ENCODE data around the gene STXBP5L. TPM values are rescaled to one million over a fixed set of nuclear protein-coding genes. Genes with fewer than 3 reads are reported as not detected.
"Not testable (repeated sequence)": the region's sequence is repeated elsewhere in the genome, so short reads cannot be mapped to it uniquely, and the experiment has no call there.

The STXBP5L gene
- total RNA-seq, 1 donor: not detected

DNA sequence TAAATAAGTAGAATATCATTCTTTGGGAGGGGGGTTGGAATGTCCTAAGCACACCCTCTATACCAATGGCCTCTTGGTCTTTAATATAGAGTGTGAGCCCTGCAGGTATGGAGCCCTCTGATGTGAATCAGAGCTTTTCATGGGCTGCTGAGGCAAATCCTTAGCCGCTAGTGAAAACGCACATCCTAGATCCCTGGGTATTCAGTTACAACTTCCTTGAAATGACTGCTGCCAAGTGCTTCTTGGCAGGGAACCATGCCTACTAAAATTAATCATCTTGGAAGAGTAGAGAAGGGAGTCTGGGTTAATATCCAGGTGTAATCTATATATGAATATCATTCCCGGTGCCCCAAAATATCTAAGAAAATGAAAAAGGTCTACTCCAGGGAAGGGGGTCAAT lies 528.6 kb downstream of the STXBP5L start:
- Histone ChIP-seq H3K36me3 (ENCODE audit: insufficient read depth, low read length) (no peaks in the 10 kb centered on the region), H3K27me3 (ENCODE audit: insufficient read depth, low read length) (no peaks in the 10 kb centered on the region), H2AFZ (ENCODE audit: low read length) (peak overlapping the region; percentile 56), H3K4me1 (ENCODE audit: insufficient read depth, low read length) (no peaks in the 10 kb centered on the region), H3K9me3 (ENCODE audit: low read depth, low read length) (no peaks in the 10 kb centered on the region), H3K27ac (ENCODE audit: low read depth, low read length) (no peak overlapping the region), H3K79me2 (ENCODE audit: insufficient read depth, low read length) (no peaks in the 10 kb centered on the region), H4K20me1 (ENCODE audit: insufficient read depth, low read length) (no peaks in the 10 kb centered on the region), H3K4me3 (ENCODE audit: insufficient read depth, low read length) (no peak overlapping the region), H3K4me2 (ENCODE audit: insufficient read depth, low read length) (no peak overlapping the region)
- DNase-seq (ENCODE audit: insufficient read length, low spot score, missing footprints): no peak
- TF ChIP-seq, protein P1, sequence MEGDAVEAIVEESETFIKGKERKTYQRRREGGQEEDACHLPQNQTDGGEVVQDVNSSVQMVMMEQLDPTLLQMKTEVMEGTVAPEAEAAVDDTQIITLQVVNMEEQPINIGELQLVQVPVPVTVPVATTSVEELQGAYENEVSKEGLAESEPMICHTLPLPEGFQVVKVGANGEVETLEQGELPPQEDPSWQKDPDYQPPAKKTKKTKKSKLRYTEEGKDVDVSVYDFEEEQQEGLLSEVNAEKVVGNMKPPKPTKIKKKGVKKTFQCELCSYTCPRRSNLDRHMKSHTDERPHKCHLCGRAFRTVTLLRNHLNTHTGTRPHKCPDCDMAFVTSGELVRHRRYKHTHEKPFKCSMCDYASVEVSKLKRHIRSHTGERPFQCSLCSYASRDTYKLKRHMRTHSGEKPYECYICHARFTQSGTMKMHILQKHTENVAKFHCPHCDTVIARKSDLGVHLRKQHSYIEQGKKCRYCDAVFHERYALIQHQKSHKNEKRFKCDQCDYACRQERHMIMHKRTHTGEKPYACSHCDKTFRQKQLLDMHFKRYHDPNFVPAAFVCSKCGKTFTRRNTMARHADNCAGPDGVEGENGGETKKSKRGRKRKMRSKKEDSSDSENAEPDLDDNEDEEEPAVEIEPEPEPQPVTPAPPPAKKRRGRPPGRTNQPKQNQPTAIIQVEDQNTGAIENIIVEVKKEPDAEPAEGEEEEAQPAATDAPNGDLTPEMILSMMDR (IDR thresholded peaks at IDR 0.05; ENCODE audit: extremely low read depth, low read depth, low read length): no peak

DNA sequence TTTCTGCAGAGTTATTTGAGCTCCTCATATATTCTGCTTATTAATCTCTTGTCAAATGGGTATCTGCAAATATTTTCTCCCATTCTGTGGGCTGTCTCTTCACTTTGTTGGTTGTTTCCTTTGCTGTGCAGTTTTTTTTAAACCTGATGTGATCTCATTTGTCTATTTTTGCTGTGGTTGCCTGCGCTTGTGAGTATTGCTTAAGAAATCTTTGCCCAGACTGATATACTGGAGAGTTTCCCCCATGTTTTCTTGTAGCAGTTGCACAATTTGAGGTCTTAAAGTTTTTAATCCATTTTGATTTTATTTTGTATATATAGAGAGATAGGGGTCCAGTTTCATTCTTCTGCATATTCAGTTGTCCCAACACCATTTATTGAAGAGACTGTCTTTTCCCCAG lies 535.5 kb downstream of the STXBP5L start:
- Histone ChIP-seq H3K9me3 (ENCODE audit: low read depth, low read length) (no peaks in the 10 kb centered on the region), H3K4me2 (ENCODE audit: insufficient read depth, low read length) (no peak overlapping the region), H3K27me3 (ENCODE audit: insufficient read depth, low read length) (no peaks in the 10 kb centered on the region), H3K36me3 (ENCODE audit: insufficient read depth, low read length) (no peaks in the 10 kb centered on the region), H3K4me3 (ENCODE audit: insufficient read depth, low read length) (no peak overlapping the region), H3K4me1 (ENCODE audit: insufficient read depth, low read length) (no peaks in the 10 kb centered on the region), H3K79me2 (ENCODE audit: insufficient read depth, low read length) (no peaks in the 10 kb centered on the region), H4K20me1 (ENCODE audit: insufficient read depth, low read length) (no peaks in the 10 kb centered on the region), H3K27ac (ENCODE audit: low read depth, low read length) (no peak overlapping the region), H2AFZ (ENCODE audit: low read length) (no peak overlapping the region)
- DNase-seq (ENCODE audit: insufficient read length, low spot score, missing footprints): no peak
- TF ChIP-seq, protein P1 (IDR thresholded peaks at IDR 0.05; ENCODE audit: extremely low read depth, low read depth, low read length): no peak

- H3K4me3 ChIP-seq (ENCODE audit: insufficient read depth, low read length); H3K79me2 ChIP-seq (ENCODE audit: insufficient read depth, low read length); H3K27me3 ChIP-seq (ENCODE audit: insufficient read depth, low read length); H2AFZ ChIP-seq (ENCODE audit: low read length); H3K27ac ChIP-seq (ENCODE audit: low read depth, low read length); H4K20me1 ChIP-seq (ENCODE audit: insufficient read depth, low read length); H3K4me2 ChIP-seq (ENCODE audit: insufficient read depth, low read length); DNase-seq (ENCODE audit: insufficient read length, low spot score, missing footprints); H3K9me3 ChIP-seq (ENCODE audit: low read depth, low read length); H3K4me1 ChIP-seq (ENCODE audit: insufficient read depth, low read length); H3K36me3 ChIP-seq (ENCODE audit: insufficient read depth, low read length): not testable (repeated sequence)
Measured at GRCh38 chr3:121451752-121452151, 543.7 kb downstream of the STXBP5L start.

- Histone ChIP-seq H3K79me2 (ENCODE audit: insufficient read depth, low read length) (no peaks in the 10 kb centered on the region), H4K20me1 (ENCODE audit: insufficient read depth, low read length) (no peaks in the 10 kb centered on the region), H3K4me1 (ENCODE audit: insufficient read depth, low read length) (no peaks in the 10 kb centered on the region), H3K4me2 (ENCODE audit: insufficient read depth, low read length) (no peak overlapping the region), H3K27me3 (ENCODE audit: insufficient read depth, low read length) (no peaks in the 10 kb centered on the region), H3K9me3 (ENCODE audit: low read depth, low read length) (no peaks in the 10 kb centered on the region), H3K4me3 (ENCODE audit: insufficient read depth, low read length) (no peak overlapping the region), H3K36me3 (ENCODE audit: insufficient read depth, low read length) (no peaks in the 10 kb centered on the region), H2AFZ (ENCODE audit: low read length) (no peak overlapping the region), H3K27ac (ENCODE audit: low read depth, low read length) (no peak overlapping the region)
- DNase-seq (ENCODE audit: insufficient read length, low spot score, missing footprints): no peak
- TF ChIP-seq, protein P1 (IDR thresholded peaks at IDR 0.05; ENCODE audit: extremely low read depth, low read depth, low read length): no peak
Measured at GRCh38 chr3:121462565-121462964, 554.6 kb downstream of the STXBP5L start.

Data from osteoblast (primary cell).